GM21737 (cell line): ENCODE measurements around the gene TAF7L.

Source experiments
- ATAC-seq: cut with Tn5 transposase; IDR thresholded peaks from one replicate; pipeline ENCODE4 v1.9.1; 2021; ENCODE audit warnings: mild to moderate bottlenecking, moderate library complexity; ENCODE audit not compliant: unreplicated experiment

The TAF7L gene

GRCh38 chrX:101223226-101223625, 67.9 kb downstream of the TAF7L start:
- no peak for ATAC-seq

GRCh38 chrX:101220662-101221260, 70.4 kb downstream of the TAF7L start:
- ATAC-seq, result no peak

GRCh38 chrX:101219864-101220346, 71.2 kb downstream of the TAF7L start:
- no peak for ATAC-seq

- no peak for ATAC-seq
Measured at GRCh38 chrX:101219116-101219863, 71.8 kb downstream of the TAF7L start, which contains the start of gene DRP2. Gene DRP2 (plus strand): TSS chrX:101219786. CDS start chrX:101231648, 11,862 bp downstream.
